SU-DHL-6 (cell line): ENCODE results near the gene CCDC83.

ENCODE experiments used
- H2AFZ ChIP-seq: fragments of 200-600 bp; sonication (generic); 2 replicates; pipeline ENCODE4 v1.6.1; 2014; ENCODE audit warnings: low read depth, mild to moderate bottlenecking, moderate library complexity, mixed read lengths, antibody characterized with exemption, low read length; ENCODE audit not compliant: severe bottlenecking
- H3F3A ChIP-seq: fragments of 200-600 bp; shearing (Covaris generic); 2 replicates; pipeline ENCODE4 v1.6.0; 2016; ENCODE audit warnings: antibody characterized with exemption, mild to moderate bottlenecking; ENCODE audit not compliant: insufficient read depth
- H3K27ac ChIP-seq: fragments of 200-600 bp; sonication (generic); 2 replicates; pipeline ENCODE4 v1.5.1; 2016; ENCODE audit warnings: low read depth, mild to moderate bottlenecking, low read length, moderate library complexity, mixed read lengths
- H3K27me3 ChIP-seq: fragments of 200-600 bp; sonication (generic), shearing (Covaris generic); 2 replicates; pipeline ENCODE4 v1.6.0; 2014; ENCODE audit warnings: mild to moderate bottlenecking, low read length
- H3K36me3 ChIP-seq: fragments of 200-600 bp; sonication (generic); 2 replicates; pipeline ENCODE4 v1.6.1; 2014; ENCODE audit warnings: mild to moderate bottlenecking, low read length, mixed read lengths
- H3K4me2 ChIP-seq: fragments of 300-600, 200-600 bp; shearing (Covaris generic), sonication (generic); 2 replicates; pipeline ENCODE4 v1.6.0; 2014; ENCODE audit warnings: low read length, low read depth, mild to moderate bottlenecking; ENCODE audit not compliant: poor library complexity, severe bottlenecking
- H3K4me3 ChIP-seq: fragments of 200-600 bp; sonication (generic); 2 replicates; pipeline ENCODE4 v1.5.1; 2014; ENCODE audit warnings: antibody characterized with exemption, low read length, mild to moderate bottlenecking, mixed read lengths; ENCODE audit not compliant: insufficient read depth, poor library complexity, severe bottlenecking
- H3K79me2 ChIP-seq: fragments of 200-600 bp; sonication (generic); 2 replicates; pipeline ENCODE4 v1.6.1; 2014; ENCODE audit warnings: mild to moderate bottlenecking, low read length, moderate library complexity; ENCODE audit not compliant: insufficient read depth
- H3K9ac ChIP-seq: fragments of 200-600 bp; sonication (generic); 2 replicates; pipeline ENCODE4 v1.7.0; 2014; ENCODE audit warnings: mild to moderate bottlenecking, low read length
- H3K9me2 ChIP-seq: fragments of 200-600 bp; sonication (generic); replicated peaks from 2 replicates; pipeline ENCODE4 v1.6.1; 2014; ENCODE audit warnings: low read length; ENCODE audit not compliant: insufficient read depth
- H3K9me3 ChIP-seq: fragments of 200-600 bp; sonication (generic); 2 replicates; pipeline ENCODE4 v1.6.1; 2014; ENCODE audit warnings: low read length, mixed read lengths; ENCODE audit not compliant: insufficient read depth
- H4K20me1 ChIP-seq: fragments of 200-600 bp; sonication (generic); 2 replicates; pipeline ENCODE4 v1.6.1; 2014; ENCODE audit warnings: low read depth, mild to moderate bottlenecking, antibody characterized with exemption, low read length, moderate library complexity, mixed read lengths
- EZH2phosphoT487 ChIP-seq: fragments of 200-600 bp; sonication (generic), shearing (Covaris generic); conservative IDR thresholded peaks from 2 replicates; pipeline ENCODE4 v1.6.1; 2018; ENCODE audit warnings: mild to moderate bottlenecking, antibody characterized with exemption, low read length, moderate library complexity, mixed read lengths
- TF ChIP-seq, protein P1 (sequence below): fragments of 200-600 bp; sonication (generic); IDR thresholded peaks from one replicate; pipeline ENCODE4 v1.5.1; 2017; ENCODE audit warnings: antibody characterized with exemption, mild to moderate bottlenecking, low read length, moderate library complexity; ENCODE audit not compliant: insufficient read depth, poor library complexity, severe bottlenecking

Gene CCDC83

DNA sequence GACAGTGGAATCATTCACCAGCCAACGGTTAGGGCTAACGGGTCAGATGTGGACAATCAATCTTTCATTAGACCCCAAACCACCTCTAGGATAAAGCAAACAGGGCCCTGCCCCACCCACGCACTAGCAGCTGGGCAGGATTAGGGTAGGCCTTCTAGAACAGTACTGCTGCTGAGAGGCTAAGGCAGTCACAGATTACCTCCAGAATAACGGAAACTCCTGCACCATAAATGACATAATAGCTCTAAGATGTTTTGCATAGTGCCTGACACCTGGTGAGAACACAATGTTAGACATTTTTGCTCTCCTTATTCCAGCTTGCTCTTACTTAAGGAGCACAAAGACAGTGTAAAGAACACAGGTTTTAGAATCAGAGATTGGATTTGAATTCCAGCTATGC, 46.0 kb upstream of the CCDC83 start:
- Histone ChIP-seq H3K79me2 (0 out of 2 replicates have a peak, but pooled peaks cover 7% of the 10 kb centered on the region), H3K4me2 (peak overlapping the region; percentile 99), H3K27me3 (no peaks in the 10 kb centered on the region), H3K36me3 (no peaks in the 10 kb centered on the region), H3K9me3 (no peaks in the 10 kb centered on the region), H3K4me3 (peak overlapping the region; percentile 72), H4K20me1 (no peaks in the 10 kb centered on the region), H3F3A (peaks cover 14% of the 10 kb centered on the region), H2AFZ (no peak overlapping the region), H3K9ac (peak overlapping the region; percentile 61; the same call in 1 of the 2 replicates), H3K27ac (peak overlapping the region; percentile 83), H3K9me2 (no peaks in the 10 kb centered on the region)
- TF ChIP-seq, protein P1, sequence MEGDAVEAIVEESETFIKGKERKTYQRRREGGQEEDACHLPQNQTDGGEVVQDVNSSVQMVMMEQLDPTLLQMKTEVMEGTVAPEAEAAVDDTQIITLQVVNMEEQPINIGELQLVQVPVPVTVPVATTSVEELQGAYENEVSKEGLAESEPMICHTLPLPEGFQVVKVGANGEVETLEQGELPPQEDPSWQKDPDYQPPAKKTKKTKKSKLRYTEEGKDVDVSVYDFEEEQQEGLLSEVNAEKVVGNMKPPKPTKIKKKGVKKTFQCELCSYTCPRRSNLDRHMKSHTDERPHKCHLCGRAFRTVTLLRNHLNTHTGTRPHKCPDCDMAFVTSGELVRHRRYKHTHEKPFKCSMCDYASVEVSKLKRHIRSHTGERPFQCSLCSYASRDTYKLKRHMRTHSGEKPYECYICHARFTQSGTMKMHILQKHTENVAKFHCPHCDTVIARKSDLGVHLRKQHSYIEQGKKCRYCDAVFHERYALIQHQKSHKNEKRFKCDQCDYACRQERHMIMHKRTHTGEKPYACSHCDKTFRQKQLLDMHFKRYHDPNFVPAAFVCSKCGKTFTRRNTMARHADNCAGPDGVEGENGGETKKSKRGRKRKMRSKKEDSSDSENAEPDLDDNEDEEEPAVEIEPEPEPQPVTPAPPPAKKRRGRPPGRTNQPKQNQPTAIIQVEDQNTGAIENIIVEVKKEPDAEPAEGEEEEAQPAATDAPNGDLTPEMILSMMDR: no peak
- no peak for TF ChIP-seq EZH2phosphoT487

GRCh38 chr11:85809863-85810262, 45.3 kb upstream of the CCDC83 start:
- H3K9me3 ChIP-seq: no peaks in the 10 kb centered on the region
- peak overlapping the region; percentile 40 for H2AFZ ChIP-seq
- peak overlapping the region; percentile 83 for H3K27ac ChIP-seq
- no peaks in the 10 kb centered on the region for H4K20me1 ChIP-seq
- H3K36me3 ChIP-seq: no peaks in the 10 kb centered on the region
- peak overlapping the region; percentile 72 for H3K4me3 ChIP-seq
- H3K79me2 ChIP-seq: 0 out of 2 replicates have a peak, but pooled peaks cover 7% of the 10 kb centered on the region
- H3K4me2 ChIP-seq: peak overlapping the region; percentile 99
- no peaks in the 10 kb centered on the region for H3K9me2 ChIP-seq
- no peaks in the 10 kb centered on the region for H3K27me3 ChIP-seq
- H3F3A ChIP-seq: peaks cover 14% of the 10 kb centered on the region
- no peak for TF ChIP-seq EZH2phosphoT487
- TF ChIP-seq, protein P1: no peak
- peak overlapping the region; percentile 61 for H3K9ac ChIP-seq

DNA sequence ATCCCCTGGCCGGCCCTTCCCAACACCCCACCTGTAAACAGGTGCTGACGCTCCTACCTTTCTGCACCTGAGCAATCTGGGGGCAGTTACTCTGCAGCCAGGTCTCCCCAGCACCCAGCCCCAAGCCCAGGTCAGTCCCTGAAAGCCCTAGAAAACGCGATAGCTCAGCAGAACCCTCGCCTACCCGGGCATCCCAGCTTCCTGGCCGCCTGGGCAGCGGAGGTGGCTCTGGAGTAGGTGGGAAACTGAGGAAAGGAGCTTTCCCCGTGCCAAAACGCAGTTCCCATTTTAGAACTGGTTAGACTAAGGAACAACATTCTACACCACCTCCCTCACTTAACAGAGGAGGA, 44.7 kb upstream of the CCDC83 start:
- Histone ChIP-seq H3K79me2 (0 out of 2 replicates have a peak, but pooled peaks cover 7% of the 10 kb centered on the region), H3F3A (peaks cover 14% of the 10 kb centered on the region), H3K9me3 (no peaks in the 10 kb centered on the region), H3K9me2 (no peaks in the 10 kb centered on the region), H3K27ac (peak overlapping the region; percentile 83), H3K27me3 (no peaks in the 10 kb centered on the region), H3K9ac (peak overlapping the region; percentile 61), H3K36me3 (no peaks in the 10 kb centered on the region), H3K4me2 (peak overlapping the region; percentile 99), H2AFZ (peak overlapping the region; percentile 68), H3K4me3 (peak overlapping the region; percentile 72), H4K20me1 (no peaks in the 10 kb centered on the region)
- TF ChIP-seq, protein P1: no peak
- no peak for TF ChIP-seq EZH2phosphoT487
